Prostate gland (tissue), 2 donors: ENCODE results near the gene FANK1.

ENCODE experiments used
- POLR2AphosphoS5 ChIP-seq: sonication (generic); formaldehyde crosslinking; IDR thresholded peaks from one replicate; pipeline ENCODE4 v1.6.1; 2017; ENCODE audit warnings: antibody characterized with exemption
- TF ChIP-seq, protein P1 (sequence below), 4 experiments: fragments of 200-600 bp in 2 of 4; fragments of 450-650 bp in 2 of 4; sonication (generic) in 2 of 4; IDR thresholded peaks; 1 replicate in 3 of 4; 2 replicates in 1 of 4; pipeline ENCODE4 v1.5.1; 2016 to 2019; ENCODE audit warnings: antibody characterized with exemption in 4 of 4, mild to moderate bottlenecking in 2 of 4, moderate library complexity in 2 of 4

DNA sequence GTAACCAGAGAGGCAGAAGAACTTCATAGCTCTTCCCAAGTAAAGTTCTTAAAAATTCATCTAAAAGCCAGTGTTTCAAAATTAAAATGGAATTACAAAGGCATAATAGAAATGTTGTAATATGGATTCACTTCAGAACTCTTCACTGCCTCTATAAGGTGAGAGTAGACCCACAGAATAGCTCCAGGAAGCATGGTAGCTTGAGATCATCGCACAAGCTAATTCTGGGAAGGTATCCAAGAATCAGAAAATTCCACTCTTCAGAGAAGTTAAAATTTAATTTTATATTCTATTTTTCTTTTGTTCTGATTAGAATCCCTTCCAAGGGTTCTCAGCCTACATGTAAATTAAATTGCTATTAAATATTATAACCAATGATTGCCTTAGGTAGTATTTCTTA, 13.8 kb upstream of the FANK1 start:
- TF ChIP-seq POLR2AphosphoS5 = no peak
- TF ChIP-seq, protein P1, sequence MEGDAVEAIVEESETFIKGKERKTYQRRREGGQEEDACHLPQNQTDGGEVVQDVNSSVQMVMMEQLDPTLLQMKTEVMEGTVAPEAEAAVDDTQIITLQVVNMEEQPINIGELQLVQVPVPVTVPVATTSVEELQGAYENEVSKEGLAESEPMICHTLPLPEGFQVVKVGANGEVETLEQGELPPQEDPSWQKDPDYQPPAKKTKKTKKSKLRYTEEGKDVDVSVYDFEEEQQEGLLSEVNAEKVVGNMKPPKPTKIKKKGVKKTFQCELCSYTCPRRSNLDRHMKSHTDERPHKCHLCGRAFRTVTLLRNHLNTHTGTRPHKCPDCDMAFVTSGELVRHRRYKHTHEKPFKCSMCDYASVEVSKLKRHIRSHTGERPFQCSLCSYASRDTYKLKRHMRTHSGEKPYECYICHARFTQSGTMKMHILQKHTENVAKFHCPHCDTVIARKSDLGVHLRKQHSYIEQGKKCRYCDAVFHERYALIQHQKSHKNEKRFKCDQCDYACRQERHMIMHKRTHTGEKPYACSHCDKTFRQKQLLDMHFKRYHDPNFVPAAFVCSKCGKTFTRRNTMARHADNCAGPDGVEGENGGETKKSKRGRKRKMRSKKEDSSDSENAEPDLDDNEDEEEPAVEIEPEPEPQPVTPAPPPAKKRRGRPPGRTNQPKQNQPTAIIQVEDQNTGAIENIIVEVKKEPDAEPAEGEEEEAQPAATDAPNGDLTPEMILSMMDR (IDR thresholded peaks at IDR 0.05) = no peak
